Caco-2 (cell line): ENCODE results near the gene FAM120C. TPM values are rescaled to one million over a fixed set of nuclear protein-coding genes. Genes with fewer than 3 reads are reported as not detected.

Source experiments
- BruUV-seq: library from RNA; stranded (reverse); fragments of 400-500 nt; replicated peaks from 2 replicates; lab custom pipeline; 2021; lab: Mats Ljungman, UMichigan
- CTCF ChIA-PET: fragments of 300-600 bp; sonication (Branson Sonifier 250); formaldehyde crosslinking; loops from one replicate; lab custom pipeline; 2022; ENCODE audit warnings: antibody characterized with exemption; lab: Charles Lee
- POLR2A ChIA-PET: fragments of 300-600 bp; sonication (Branson Sonifier 250); formaldehyde crosslinking; loops from one replicate; lab custom pipeline; 2022; ENCODE audit warnings: antibody characterized with exemption; lab: Charles Lee
- DNase-seq, 2 experiments: peaks; one replicate each; pipeline versions ENCODE4 v3.0.0 to v3.0.0-alpha.2; 2020 to 2022
- H3K27me3 ChIP-seq: replicated peaks from 2 replicates; pipeline ENCODE4 v1.6.0; 2011; ENCODE audit warnings: low read length; ENCODE audit not compliant: control insufficient read depth, insufficient read depth
- H3K36me3 ChIP-seq: 2 replicates; pipeline ENCODE4 v1.5.1; 2011; ENCODE audit warnings: low read length; ENCODE audit not compliant: control insufficient read depth, insufficient read depth
- H3K4me1 ChIP-seq: fragments of 250-450 bp; sonication (Bioruptor Pico); 2 replicates; pipeline ENCODE4 v1.5.1; 2020; ENCODE audit warnings: mild to moderate bottlenecking
- H3K4me3 ChIP-seq: 2 replicates; pipeline ENCODE4 v1.5.1; 2011; ENCODE audit warnings: low read depth, mild to moderate bottlenecking, control low read depth, low read length
- H3K9me3 ChIP-seq: fragments of 250-450 bp; sonication (Bioruptor Pico); 2 replicates; pipeline ENCODE4 v1.5.1; 2020; ENCODE audit warnings: mild to moderate bottlenecking, moderate library complexity
- H3K27ac Mint-ChIP-seq: one replicate; pipeline ENCODE4 v1.8.0; 2022; ENCODE audit warnings: mixed read lengths; ENCODE audit not compliant: unreplicated experiment
- H3K27me3 Mint-ChIP-seq: one replicate; pipeline ENCODE4 v1.8.0; 2022; ENCODE audit warnings: mixed read lengths; ENCODE audit not compliant: insufficient read depth, unreplicated experiment
- H3K36me3 Mint-ChIP-seq: one replicate; pipeline ENCODE4 v1.8.0; 2022; ENCODE audit warnings: mild to moderate bottlenecking, mixed read lengths; ENCODE audit not compliant: insufficient read depth, unreplicated experiment
- H3K4me1 Mint-ChIP-seq: one replicate; pipeline ENCODE4 v1.8.0; 2022; ENCODE audit warnings: low read depth, mixed read lengths; ENCODE audit not compliant: unreplicated experiment
- H3K4me3 Mint-ChIP-seq: one replicate; pipeline ENCODE4 v1.8.0; 2022; ENCODE audit warnings: mild to moderate bottlenecking, moderate library complexity, mixed read lengths; ENCODE audit not compliant: unreplicated experiment
- H3K9me3 Mint-ChIP-seq: one replicate; pipeline ENCODE4 v1.8.0; 2022; ENCODE audit warnings: mixed read lengths; ENCODE audit not compliant: unreplicated experiment
- intact Hi-C: fragments of 100-400 bp; cut with micrococcal nuclease; formaldehyde crosslinking; loops from one replicate; pipeline ENCODE4 v1.10.0; 2022; ENCODE audit not compliant: unreplicated experiment
- total RNA-seq: library from RNA; stranded (reverse); gene quantifications from 2 replicates; pipeline ENCODE4 v1.2.3, GENCODE V29; 2022
- TF ChIP-seq, protein P1 (sequence below), 2 experiments: fragments of 200-600 bp in 1 of 2; IDR thresholded peaks; 1 replicate in 1 of 2; 2 replicates in 1 of 2; pipeline versions ENCODE4 v1.5.1 to v1.8.0; 2011 to 2022; ENCODE audit warnings: antibody characterized with exemption in 1 of 2, control low read depth in 1 of 2, inconsistent platforms in 1 of 2, low read depth in 1 of 2, low read length in 1 of 2, mild to moderate bottlenecking in 1 of 2, moderate library complexity in 1 of 2; ENCODE audit not compliant: insufficient read depth in 1 of 2, severe bottlenecking in 1 of 2, unreplicated experiment in 1 of 2

The FAM120C gene
- total RNA-seq, 1 experiment from 2014 or later, result 6.6 TPM

DNA sequence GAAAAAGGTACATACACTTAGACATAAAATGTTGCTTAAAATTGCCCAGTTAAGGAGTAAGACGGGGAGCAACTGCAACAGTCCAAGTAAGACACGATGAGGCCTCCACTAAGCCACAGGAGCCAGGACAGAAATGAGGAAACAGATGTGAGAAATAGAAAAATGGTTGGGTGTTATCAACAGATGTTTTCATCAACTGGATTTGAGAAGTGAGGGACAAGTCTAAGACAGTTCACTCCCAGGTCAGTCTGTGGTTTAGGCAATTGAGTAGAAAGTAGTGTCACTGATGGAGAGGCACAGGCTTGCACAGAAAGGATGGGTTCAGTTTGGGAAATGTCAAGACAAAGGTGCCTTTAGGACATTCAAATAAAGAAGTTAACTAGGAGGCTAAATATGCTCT lies 115.3 kb downstream of the FAM120C start:
- H3K36me3 Mint-ChIP-seq, result no peaks in the 10 kb centered on the region
- TF ChIP-seq, protein P1, sequence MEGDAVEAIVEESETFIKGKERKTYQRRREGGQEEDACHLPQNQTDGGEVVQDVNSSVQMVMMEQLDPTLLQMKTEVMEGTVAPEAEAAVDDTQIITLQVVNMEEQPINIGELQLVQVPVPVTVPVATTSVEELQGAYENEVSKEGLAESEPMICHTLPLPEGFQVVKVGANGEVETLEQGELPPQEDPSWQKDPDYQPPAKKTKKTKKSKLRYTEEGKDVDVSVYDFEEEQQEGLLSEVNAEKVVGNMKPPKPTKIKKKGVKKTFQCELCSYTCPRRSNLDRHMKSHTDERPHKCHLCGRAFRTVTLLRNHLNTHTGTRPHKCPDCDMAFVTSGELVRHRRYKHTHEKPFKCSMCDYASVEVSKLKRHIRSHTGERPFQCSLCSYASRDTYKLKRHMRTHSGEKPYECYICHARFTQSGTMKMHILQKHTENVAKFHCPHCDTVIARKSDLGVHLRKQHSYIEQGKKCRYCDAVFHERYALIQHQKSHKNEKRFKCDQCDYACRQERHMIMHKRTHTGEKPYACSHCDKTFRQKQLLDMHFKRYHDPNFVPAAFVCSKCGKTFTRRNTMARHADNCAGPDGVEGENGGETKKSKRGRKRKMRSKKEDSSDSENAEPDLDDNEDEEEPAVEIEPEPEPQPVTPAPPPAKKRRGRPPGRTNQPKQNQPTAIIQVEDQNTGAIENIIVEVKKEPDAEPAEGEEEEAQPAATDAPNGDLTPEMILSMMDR (IDR thresholded peaks at IDR 0.05; ENCODE audit: insufficient read depth in 1 of 2, low read depth in 1 of 2, low read length in 1 of 2, severe bottlenecking in 1 of 2, unreplicated experiment in 1 of 2), result no peak
- no TSS peak for BruUV-seq
- intact Hi-C loops, result no loop called here
- H3K27me3 Mint-ChIP-seq, result no peaks in the 10 kb centered on the region
- no peaks in the 10 kb centered on the region for H3K4me1 ChIP-seq
- no peaks in the 10 kb centered on the region for H3K9me3 ChIP-seq
- no peaks in the 10 kb centered on the region for H3K36me3 ChIP-seq
- DNase-seq, result no peak
- no peaks in the 10 kb centered on the region for H3K4me1 Mint-ChIP-seq
- H3K9me3 Mint-ChIP-seq, result no peaks in the 10 kb centered on the region
- H3K27me3 ChIP-seq, result no peaks in the 10 kb centered on the region
- no peak overlapping the region for H3K4me3 Mint-ChIP-seq
- ChIA-PET POLR2A (no interaction called here), CTCF (no interaction called here)
- H3K27ac Mint-ChIP-seq, result no peak overlapping the region
- H3K4me3 ChIP-seq, result no peak overlapping the region

DNA sequence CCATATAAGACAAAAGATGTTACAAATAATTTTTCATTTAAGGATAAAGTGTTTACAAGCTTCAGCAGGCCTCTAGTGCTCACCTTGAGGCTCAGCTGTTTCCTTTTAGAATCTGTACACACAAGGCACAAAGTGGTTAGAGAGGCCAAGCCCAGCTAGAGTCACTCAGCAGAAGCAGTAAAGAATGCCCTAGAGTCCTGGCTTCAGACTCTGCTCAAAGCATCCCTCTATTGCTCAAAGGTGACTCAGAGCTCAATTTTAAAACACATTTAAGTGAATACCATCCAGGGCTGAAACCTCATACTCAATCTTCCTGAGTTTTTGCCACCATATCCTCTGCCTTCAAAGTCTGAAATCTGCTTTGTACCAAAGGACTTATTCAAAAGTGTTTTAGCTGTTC lies 116.2 kb downstream of the FAM120C start:
- no peaks in the 10 kb centered on the region for H3K36me3 ChIP-seq
- H3K27me3 Mint-ChIP-seq, result no peaks in the 10 kb centered on the region
- no TSS peak for BruUV-seq
- H3K4me1 Mint-ChIP-seq, result no peaks in the 10 kb centered on the region
- H3K27me3 ChIP-seq, result no peaks in the 10 kb centered on the region
- no peaks in the 10 kb centered on the region for H3K9me3 ChIP-seq
- POLR2A ChIA-PET, result no interaction called here
- H3K4me3 ChIP-seq, result no peak overlapping the region
- no peak overlapping the region for H3K27ac Mint-ChIP-seq
- CTCF ChIA-PET, result no interaction called here
- no peaks in the 10 kb centered on the region for H3K36me3 Mint-ChIP-seq
- TF ChIP-seq, protein P1 (IDR thresholded peaks at IDR 0.05; ENCODE audit: insufficient read depth in 1 of 2, low read depth in 1 of 2, low read length in 1 of 2, severe bottlenecking in 1 of 2, unreplicated experiment in 1 of 2), result no peak
- no peaks in the 10 kb centered on the region for H3K4me1 ChIP-seq
- no peak overlapping the region for H3K4me3 Mint-ChIP-seq
- intact Hi-C loops, result no loop called here
- no peak for DNase-seq
- H3K9me3 Mint-ChIP-seq, result no peaks in the 10 kb centered on the region

DNA sequence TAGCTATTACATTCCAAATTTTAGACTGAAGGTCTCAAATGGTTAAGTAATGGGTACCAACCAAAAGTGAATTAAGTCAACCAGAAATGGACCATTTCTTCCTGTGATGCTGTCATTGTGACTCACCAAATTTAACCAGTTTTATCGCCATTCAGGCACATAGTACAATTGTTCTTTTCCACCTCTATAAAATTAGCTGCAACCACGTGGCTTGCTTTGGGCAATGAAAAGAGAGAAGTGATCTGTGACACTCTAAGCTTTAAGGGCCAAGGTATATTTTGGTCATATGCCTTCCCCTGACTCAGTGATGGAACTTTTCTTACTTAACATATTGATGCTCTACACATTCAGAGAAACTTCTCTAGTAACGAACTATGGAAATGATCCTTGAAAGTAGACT lies 118.5 kb downstream of the FAM120C start:
- intact Hi-C loops, result no loop called here
- Histone ChIP-seq H3K4me3 (no peak overlapping the region), H3K9me3 (no peaks in the 10 kb centered on the region), H3K4me1 (no peaks in the 10 kb centered on the region), H3K36me3 (no peaks in the 10 kb centered on the region), H3K27me3 (no peaks in the 10 kb centered on the region)
- no peak for DNase-seq
- no peaks in the 10 kb centered on the region for H3K36me3 Mint-ChIP-seq
- no peaks in the 10 kb centered on the region for H3K9me3 Mint-ChIP-seq
- H3K4me1 Mint-ChIP-seq, result no peaks in the 10 kb centered on the region
- TF ChIP-seq, protein P1 (IDR thresholded peaks at IDR 0.05; ENCODE audit: insufficient read depth in 1 of 2, low read depth in 1 of 2, low read length in 1 of 2, severe bottlenecking in 1 of 2, unreplicated experiment in 1 of 2), result no peak
- ChIA-PET POLR2A (no interaction called here), CTCF (no interaction called here)
- no TSS peak for BruUV-seq
- no peaks in the 10 kb centered on the region for H3K27me3 Mint-ChIP-seq
- no peak overlapping the region for H3K4me3 Mint-ChIP-seq
- H3K27ac Mint-ChIP-seq, result no peak overlapping the region
